ENCODE data around the gene PRG2.
"Not testable (repeated sequence)": the region's sequence is repeated elsewhere in the genome, so short reads cannot be mapped to it uniquely, and the experiment has no call there.

The PRG2 gene

DNA sequence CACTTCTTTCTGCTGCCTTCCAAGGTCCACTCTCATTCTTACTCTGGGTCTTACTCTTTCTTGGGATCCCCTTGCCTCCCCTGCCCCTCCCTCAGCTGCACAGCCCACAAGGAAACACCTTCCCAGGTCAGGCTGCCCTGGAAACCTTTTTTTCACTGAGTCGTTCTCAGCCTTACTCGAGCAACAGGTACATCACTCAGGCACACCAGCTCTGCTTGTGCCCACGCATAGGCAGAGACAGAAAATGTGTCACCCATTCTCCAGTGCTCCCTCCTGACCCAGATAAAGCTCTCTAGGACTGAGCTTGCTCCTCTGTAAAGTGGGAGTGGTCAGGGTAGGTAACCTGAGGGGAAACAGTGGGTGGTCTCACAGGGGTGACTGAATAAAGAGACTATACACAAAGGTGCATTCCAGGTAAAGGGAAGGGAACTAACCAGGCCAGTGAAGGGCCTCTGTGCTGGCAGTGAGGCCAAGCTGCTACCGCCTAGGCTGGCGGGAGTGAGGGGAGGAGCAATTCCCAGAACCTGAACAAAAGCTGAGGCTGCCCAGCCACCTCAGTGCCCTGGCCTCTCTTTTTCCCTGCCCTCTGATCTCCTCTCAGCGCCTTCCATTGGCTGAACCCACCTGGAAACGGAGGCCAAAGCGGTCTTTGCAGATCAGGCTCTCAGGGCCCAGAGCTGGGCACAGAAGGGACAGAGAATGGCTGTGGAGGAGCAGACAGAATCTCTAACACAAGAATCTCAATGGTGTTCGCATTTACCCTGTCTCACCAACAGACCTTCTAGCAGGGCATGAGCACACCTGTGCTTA lies 25.4 kb downstream of the PRG2 start:
- DNase-seq: no peak

DNA sequence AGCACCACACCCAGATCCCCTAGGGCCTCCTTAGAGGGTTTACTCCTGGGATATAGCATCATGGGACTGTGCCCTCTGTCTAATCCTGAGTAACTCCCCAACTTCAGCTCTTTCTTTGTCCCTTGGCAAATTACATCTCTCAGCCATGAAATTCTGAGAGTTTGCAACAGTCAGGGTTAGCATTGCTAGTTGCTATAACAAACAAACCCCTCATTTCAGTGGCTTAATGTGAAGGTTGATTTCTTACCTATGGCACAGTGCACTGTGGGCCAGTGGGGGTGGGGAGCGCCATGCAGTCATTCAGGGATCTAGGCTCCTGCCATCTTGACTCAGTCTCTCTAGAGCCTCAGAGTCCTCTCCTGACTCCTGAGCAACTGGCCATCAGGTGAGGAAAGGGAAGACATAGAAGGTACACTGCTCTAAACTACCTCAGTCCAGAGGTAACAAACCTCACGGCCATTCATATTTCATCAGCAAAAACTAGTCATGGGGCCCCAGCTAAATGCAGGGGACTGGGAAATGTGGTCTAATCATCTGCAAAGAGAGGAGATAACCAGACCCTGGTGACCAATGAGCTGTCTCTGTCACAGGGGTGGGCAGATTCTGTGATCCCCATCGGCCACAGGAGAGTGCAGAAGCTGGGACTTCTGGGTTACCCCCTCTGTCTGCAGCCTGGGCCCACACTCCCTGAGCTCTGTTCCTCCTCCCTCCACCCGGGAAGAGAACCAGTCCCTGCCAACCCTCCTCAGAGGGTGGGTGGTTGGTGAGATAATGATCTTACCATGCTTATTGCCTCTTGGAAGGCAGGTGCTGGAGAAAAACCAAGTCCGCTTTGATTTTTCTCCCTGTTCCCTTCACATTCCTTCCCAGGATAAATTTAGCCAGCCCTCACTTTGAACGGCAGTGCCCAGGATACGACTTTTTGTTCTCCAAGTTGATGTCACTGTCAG lies 27.0 kb downstream of the PRG2 start:
- no peak for DNase-seq

DNA sequence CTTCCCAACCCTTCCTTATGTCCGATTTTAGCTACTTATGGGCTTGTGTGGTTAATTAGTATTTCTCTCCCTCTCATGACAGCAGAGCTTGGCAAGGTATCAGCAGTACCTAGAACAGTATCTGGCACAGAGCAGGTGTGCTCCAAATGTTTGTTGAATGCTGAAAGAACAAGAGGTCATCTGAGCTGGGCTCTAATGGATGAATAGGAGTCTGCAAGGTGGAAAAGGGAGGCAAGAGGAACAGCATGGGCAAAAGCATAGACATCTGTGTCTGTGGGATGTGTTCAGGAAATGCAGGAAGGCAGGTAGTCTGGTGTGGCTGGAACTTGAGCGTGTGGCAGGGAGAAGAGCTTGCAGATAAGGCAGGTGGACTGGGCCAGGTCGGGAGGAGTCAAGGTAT lies 28.5 kb downstream of the PRG2 start:
- no peak for DNase-seq

DNA sequence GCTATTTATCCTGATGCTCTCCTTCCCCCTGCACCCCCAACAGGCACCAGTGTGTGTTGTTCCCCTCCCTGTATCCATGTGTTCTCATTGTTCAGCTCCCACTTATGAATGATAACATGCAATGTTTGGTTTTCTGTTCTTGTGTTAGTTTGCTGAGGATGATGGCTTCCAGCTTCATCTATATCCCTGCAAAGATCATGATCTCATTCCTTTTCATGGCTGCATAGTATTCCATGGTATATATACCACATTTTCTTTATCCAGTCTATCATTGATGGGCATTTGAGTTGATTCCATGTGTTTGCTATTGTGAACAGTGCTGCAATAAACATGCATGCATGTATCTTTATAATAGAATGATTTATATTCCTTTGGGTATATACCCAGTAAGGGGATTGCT lies 29.0 kb downstream of the PRG2 start:
- not testable (repeated sequence) for DNase-seq

DNA sequence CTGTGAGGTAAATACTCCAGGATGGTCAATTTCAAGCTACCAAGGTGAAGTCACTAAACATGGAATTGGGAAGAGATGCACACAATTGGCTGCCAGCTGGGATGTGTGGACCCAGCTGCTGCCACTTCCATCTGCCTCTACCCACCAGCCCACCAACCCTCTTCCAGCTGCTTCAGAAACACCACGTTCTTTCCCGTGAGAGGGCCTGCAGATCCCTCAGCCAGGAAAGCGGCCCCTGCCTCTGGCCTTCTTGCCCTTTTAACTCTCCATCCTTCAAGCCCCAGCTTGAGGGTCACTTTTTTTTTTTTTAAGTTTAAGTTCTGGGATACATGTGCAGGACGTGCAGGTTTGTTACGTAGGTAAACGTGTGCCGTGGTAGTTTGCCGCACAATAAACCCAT lies 29.5 kb downstream of the PRG2 start:
- no peak for DNase-seq

DNA sequence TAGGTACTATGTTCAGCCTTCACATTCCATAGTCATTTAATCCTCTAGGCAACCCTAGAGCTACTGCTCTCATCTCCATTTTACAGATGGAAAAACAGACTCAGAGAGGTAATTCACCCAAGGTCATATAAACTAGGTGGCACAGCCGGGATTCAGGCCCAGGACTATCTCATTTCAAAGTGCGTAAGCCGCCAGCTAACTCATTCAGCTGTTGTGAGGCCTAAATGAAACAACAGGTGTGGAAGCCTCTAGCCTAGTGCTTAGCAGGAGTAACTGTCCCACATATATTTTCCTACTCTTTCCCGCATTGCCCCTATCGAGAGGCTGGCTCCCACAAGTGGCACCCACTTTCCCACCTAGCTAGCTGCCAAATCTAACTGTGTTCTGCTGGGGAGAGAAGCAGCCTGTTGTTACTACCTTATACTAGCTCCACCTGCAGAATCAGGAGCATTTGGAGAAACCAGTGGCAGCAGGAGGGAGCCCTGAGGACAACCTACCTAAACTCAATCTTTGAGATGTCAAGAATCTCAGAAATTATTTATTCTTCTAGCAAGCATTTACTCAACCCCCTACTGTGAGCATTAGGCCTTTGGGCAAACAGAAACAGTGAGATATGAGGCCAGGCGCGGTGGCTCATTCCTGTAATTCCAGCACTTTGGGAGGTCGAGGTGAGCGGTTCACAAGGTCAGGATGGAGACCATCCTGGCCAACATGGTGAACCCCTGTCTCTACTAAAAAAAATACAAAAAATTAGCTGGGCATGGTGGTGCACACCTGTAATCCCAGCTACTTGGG lies 30.4 kb downstream of the PRG2 start:
- DNase-seq: no peak

DNA sequence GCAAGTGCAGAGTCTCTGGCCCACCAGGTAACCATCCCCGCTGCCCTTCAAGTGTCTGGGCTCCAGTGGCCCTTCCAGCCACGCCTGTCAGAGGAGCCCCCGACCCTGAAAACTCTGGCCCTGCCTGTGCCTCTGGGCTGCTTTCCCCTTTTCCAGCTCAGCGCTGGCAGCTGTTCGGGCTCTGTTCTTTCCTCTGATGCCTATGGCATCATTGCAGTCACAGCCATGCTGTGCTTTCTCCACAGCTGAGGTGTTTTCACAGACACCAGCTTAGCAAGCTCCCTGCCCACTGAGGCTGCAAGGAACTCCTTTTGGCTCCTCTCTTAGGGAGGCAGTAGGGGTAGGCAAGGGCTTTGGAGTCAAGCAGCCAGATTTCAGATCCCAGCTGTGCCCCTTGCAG lies 31.1 kb downstream of the PRG2 start:
- DNase-seq: no peak

DNA sequence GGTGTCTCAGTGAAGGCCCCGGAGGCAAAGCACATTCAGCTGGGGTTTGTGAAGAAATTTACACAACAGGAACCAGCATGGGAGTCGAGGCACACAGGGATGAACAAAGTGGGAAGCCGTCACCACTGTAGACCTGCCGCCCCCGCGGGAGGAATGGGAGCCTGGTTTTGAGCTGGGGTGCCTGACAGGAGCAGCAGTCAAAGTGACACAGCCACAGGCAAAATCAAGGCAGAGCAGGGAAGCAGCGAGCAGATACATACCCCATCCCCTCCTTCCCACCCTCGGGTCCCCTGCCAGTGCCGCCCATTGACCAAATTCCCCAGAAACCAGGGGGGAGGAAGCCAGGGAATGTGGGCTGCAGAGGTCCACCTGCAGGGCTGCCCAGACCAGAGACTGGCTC lies 31.5 kb downstream of the PRG2 start:
- DNase-seq: no peak

DNA sequence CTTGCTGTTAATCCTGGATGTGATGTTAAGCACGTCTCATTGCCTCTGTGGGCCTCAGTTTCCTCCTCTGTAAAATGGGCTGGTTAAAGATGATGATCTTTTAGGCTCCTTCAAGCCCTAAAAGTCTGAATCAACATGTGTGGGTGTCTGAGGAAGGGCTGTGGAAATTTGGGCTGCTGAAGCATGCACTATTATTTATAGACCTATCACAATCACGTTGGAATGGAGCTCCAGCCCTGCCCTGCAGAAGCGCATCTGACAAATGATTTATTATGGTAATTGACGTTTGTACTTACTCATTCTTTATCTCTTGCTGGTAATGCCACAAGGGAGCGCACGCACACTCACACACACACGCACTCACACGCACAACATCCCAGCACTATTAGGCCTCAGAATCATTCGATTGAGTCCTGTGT lies 31.9 kb downstream of the PRG2 start:
- no peak for DNase-seq

DNA sequence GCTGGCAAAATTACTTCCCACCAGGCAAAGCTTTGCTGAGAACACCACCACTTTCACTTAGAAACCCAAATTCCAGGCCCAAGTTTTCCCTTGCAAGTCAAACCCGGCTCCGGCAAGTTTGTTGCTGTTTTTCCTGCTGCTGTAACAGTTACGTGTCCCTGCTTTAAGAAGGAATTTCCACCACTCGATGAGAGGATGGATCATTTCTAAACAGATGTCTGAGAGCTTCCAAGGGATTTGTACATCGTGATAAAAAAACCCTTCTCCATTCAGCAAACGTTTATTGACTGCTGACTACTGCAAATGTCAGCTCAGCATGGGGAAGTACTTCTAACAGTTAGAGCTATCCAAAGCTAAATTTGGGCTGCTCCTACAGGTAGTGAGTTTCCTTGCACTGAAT lies 32.6 kb downstream of the PRG2 start:
- DNase-seq: no peak

DNA sequence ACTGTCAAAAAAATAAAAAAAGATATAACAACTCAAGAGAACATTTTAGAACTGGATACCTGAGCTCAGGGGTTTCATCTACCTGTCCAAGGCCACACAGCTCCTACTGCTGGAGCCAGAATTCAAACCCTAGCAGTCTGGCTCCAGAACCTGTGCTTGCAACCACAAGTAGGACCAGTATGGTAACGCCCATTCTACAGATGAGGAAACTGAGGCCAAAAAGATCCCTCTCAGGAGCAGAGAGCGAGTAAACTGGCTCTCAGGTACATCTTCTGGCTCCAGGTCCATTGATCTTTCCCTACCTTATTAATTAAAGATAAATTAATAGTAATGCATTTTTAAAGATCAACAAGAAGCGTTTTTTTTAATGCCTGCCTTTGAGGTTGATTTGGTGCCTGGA lies 33.1 kb downstream of the PRG2 start:
- DNase-seq: no peak

DNA sequence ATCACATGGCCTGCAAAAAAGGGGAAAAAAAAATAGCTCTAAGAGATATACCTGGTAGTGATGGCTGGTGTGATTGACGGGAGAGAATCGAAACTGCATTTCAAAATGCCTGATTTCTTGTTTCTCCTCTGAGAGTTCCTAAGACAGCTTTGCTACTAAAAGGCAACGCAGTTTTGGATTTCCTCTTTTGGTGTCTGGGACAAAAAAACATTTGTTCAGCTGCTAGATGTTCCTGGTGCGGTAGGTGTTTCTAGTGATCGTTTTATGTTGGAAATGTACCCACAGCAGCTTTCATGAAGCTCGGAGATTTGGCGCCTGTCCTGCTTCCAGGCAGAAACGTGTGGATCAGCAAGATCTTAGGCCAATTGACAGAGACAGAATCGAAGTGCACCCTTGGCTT lies 34.2 kb downstream of the PRG2 start:
- DNase-seq: no peak

DNA sequence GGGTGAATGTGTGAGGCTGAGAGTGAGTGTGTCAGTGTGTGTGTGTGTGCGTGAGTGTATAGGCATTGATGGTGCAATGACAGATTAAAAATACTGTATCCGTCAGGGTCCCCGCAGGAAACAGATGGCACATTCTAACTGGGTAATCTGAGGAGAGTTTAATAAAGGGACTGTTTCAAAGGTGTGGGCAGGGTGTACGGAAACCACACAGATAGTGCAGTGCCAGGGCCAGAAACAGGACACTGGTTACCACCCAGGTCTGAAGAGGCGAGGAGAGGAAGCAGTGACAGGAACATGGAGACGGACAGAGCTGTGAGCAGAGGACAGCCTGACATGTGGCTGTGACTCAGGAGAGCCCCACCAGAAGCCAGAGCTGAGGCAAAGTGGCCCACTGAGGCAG lies 35.8 kb downstream of the PRG2 start:
- no peak for DNase-seq

DNA sequence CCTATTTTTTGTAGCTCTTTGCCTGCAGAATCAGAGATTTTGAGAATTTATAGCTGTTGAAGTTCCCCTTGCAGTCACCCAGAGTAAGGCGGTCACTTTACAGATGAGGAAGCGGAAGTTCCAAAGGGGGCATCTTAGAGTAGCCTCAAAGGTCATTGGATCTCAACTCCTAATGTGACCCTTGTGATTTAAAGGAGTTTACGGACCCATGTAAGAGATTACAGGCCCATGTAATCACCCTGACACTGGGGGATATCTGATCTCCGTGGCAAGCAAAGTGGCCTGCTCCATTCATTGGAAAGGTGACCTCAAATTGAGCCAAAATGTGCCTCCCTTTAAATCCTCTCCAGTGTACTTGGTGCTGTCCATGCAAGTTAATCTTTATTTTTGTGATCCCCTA lies 36.6 kb downstream of the PRG2 start:
- no peak for DNase-seq

DNA sequence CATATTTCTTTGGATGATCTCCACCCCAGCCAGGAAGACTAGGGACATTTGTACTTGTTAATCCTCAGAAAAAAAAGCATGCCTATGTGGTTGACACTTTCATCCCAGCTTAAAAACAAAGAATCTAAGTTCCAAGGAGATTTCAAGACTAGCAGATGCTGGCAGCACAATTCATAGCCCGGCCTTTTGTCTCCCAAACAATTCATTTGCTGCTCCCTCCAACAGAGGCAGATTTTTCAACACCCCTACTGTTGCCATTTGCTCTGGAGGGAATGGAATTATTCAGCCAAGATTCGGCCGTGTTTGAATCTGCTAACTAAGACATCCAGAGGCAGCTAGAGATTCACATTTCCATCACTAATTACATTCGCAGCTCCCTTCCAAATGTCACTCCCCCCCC lies 37.0 kb downstream of the PRG2 start:
- DNase-seq: no peak

DNA sequence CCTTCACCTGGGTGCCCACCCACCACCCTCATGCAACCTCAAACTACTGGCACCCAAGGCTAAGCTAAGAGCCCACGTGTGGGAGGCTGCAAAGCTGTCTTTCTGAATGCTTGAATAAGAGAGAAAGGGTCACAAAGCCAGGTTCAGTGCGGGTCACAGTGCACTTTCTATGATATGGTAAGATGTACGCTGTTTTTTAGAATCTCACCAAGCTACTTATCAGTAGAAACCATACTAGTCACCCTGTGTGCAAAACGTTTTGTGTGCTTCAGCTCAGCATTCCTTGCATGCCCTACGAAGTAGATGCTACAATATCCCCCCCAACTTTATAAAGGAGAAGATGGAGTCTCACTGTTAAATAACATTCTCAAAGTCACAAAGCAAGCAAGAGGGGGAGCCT lies 37.4 kb downstream of the PRG2 start:
- DNase-seq: no peak

DNA sequence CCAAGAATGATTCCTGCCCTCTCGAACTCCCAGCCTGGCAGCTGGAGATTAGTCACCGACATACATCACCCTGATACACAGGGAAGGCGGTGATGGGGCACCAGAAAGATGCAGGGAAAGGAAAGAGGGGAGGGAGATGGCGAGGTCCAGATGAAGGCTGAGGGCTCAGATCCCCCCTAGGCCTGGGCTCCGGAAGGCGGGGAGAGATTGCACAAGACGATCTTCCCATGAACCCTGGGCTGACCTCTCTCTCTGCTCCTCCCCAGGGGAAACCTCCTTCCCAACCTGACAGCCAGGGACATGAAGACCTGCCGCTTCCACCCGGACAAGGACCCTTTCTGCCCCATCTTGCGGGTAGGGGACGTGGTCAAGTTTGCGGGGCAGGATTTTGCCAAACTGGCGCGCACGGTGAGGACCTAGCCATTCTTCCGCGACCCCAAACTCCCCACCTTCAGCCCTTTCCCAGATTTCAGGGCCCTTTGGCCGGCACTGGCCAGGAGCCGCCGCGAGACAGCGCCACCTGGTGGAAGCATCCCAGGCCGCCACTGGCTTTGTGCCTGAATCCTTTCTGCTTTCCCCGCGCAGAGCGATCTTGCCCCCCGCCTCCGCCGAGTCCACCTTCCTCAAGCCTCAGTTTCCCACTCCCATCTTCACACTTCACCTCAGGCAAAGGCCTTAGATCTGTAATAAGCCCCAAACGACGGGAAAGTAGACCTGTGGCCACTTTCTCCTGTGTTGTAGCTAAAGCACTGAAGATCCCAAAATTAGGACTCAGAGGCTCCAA lies 40.8 kb downstream of the PRG2 start:
- peak; percentile 71 for DNase-seq

DNA sequence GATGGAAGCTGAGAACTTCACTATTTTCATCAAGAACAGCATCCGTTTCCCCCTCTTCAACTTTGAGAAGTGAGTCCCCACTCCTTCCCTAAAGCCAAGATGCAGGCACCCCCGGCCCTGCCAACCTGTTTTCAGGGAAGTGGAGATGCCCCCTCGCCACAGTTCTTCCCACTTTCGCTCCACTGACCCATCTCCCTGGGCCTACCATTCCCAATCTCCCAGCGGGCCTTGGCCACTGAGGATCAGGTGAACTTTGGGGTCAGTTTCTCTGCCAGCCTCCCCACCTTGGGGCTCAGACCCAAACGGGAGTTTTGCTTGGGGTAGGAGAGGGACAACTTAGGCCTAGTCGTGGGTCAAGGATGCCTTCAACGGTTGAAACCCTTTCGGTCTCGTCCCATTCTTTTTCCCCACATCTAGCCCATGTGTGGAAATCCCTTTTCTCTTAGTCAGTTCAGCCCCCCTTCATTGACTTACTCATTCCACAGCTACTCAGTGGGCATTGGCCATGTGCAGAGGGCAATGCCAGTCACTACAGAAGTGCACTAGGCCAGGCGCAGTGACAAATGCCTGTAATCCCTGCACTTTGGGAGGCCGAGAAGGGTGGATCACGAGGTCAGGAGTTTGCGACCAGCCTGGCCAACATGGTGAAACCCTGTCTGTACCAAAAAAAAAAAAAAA lies 41.7 kb downstream of the PRG2 start:
- DNase-seq: no peak

DNA sequence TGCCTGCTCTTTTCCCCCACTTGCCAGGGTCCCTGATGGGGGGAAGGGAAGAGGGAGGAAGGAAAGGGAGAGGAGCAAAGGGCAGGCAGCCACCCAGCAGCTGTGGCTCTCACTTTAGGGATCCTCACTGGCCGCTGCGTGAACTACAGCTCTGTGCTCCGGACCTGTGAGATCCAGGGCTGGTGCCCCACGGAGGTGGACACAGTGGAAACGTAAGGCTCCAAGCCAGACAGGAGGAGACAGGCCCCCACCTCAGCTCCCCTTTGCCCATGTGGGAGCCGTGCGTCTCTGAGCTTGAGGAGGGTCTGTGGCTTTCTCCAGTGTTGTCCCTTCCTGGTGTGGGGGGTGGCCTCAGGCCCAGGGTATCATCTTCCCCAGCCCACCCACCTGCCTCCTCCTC lies 42.4 kb downstream of the PRG2 start:
- no peak for DNase-seq

DNA sequence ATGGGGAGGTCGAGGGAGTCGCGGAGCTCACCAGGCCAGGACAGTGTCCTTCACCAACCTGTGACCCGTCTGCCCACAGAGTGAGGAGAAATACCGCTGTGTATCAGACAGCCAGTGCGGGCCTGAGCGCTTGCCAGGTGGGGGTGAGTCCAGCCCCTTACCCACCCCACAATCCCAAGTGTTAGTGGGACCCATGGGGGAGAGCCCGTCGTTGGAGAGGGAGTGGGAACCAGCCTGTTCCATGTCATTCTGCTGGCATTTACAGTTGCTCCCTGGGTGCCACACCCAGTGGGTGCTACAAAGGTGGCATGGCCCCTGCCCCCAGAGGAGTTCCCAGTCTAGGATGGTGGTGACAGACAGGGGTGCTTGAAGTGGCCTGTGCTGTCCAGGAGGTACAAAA lies 43.1 kb downstream of the PRG2 start:
- no peak for DNase-seq

DNA sequence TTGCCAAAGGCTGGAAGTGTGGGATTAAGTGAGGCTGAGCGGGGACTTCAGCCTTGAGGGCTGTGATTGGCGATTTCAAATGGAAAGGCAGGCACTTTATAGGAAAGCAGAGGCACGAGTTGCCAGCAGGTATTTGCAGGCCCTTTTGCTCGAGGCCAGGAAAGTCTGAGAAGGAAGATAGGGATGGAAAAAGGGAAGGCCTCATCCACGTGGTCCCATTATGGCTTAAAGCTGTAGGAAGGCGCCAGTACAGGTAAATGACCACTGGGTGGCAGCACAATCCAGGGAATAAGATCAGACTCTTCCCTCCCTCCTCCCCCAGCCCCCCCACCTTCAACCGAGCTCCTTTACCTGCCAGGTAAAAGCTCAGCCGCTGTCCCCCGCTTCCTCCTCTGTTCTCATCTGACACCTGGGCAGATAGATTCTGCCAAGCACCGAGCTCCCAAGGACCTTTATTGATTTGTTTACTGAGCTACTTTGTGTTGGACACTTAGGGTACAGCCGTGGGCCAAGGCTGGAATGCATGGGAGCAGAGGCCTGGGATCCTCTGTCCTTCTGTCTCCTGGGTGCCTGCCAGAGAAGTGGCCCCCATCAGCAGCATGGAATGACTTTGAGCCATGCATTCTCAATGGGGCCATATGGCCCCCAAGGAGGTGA lies 44.8 kb downstream of the PRG2 start:
- peak; percentile 83 for DNase-seq
